GM21447 (cell line): ENCODE data around the gene SRP72.
"Not testable (repeated sequence)": the region's sequence is repeated elsewhere in the genome, so short reads cannot be mapped to it uniquely, and the experiment has no call there.

Source experiments
- ATAC-seq: cut with Tn5 transposase; IDR thresholded peaks from one replicate; pipeline ENCODE4 v1.9.1; 2021; ENCODE audit not compliant: unreplicated experiment

Gene SRP72

DNA sequence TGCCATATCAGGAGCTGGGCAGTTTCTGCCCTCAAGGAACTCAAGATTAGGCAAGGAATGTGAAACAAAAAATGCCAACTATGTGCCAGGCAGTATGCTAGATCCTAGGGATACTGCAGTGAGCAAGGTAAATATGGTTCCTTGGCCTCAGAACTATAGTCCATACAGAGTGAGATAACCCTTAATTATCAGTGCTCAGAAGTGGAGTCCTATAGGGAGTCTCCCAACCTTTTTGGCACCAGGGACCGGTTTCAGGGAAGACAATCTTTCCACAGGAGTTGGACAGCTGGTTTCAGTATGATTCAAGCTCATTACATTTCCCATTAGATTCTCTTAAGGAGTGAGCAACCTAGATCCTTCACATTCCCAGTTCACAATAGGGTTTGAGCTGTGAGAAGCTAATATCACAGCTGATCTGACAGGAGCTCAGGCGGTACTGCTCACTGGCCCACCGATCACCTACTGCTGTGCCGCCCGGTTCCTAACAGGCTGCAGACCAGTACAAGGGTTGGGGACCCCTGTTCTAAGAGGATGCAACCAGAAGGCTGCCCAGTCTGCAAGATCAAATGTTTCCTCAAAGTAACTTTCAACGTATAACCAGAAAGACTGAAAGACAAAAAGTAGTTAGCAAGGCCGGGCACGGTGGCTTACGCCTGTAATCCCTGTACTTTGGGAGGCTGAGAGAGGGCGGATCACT is 1.7 kb upstream of the SRP72 start:
- no peak for ATAC-seq

DNA sequence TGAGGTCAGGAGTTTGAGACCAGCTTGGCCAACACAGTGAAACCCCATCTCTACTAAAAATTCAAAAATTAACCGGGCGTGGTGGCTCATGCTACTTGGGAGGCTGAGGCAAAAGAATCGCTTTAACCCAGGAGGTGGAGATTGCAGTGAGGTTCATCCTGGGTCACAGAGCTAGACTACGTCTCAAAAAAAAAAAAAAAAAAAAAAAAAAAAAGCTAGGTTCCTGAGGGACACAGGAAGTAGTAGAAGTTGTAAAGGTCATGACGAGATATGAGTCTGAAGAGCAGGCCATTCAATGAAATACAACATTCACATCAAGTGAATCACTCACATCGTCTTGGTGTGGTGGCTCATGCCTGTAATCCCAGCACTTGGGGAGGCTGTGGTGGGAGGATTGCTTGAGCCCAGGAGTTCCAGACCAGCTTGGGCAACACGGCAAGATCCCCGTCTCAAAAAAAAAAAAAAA is 1.1 kb upstream of the SRP72 start:
- ATAC-seq: not testable (repeated sequence)

DNA sequence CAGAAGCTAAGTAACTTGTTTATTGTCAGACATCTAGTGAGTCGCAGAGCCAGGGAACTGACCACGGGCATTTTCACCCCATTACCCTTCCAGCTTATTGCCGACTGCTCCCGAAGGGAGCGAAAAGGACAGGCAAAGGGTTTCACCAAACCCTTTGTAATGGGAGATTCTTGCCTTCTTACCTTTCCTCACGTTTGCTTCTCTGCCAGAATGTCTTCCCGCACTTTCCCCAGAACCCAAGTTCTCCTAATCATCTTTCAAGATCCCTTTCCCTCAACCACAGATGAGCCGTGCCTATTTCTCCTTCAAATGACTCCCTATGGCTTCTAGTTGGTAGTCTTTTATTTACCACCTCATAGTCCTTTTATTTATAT is 520 bp upstream of the SRP72 start:
- no peak for ATAC-seq

DNA sequence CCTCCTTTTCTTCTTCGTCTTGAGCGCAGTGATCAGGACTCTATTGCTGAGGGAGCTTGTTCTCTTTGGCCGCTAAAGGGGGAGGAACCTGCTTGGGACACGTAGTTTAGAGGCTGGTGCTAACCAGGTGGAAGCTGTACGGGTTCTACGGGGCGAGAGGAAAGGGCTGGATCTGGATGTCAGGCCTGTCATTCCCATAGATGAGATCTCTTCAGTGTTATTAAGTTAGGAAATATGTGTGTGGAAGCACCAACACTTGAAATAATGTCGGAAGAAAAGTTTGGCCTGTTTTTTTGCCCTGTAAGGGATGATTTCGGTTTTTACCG is 643 bp downstream of the SRP72 start:
- peak; percentile 58 for ATAC-seq

DNA sequence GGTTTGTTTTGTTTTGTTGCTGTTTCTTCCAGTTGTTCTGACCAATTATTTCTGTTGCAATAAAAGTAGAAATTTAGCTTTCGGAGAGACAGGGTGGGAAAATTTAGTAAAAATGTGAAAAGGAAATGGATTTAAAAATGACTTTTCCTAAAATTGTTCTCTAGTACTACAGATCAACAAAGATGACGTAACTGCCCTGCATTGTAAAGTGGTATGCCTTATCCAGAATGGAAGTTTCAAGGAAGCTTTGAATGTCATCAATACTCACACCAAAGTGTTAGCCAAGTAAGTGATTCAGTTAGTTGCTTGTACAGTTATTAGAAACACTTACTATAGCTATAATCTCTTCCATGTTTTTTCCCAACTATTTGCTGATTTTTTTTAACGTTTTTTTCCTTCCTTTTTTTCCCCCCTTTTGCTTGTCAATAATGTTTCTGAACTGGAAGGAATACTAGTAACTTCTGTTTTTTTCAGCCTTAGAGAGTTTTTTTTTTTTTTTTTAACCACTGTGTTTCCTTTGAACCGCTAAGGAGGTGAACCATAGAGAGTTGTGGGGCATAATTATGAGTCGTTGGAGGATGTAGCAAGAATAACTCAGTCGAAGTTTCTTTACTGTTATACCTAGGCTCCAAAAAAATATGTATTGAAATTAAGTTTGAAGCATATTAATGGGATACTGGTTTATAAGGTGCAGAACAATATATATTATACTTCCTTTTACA is 2.2 kb downstream of the SRP72 start:
- ATAC-seq: no peak

DNA sequence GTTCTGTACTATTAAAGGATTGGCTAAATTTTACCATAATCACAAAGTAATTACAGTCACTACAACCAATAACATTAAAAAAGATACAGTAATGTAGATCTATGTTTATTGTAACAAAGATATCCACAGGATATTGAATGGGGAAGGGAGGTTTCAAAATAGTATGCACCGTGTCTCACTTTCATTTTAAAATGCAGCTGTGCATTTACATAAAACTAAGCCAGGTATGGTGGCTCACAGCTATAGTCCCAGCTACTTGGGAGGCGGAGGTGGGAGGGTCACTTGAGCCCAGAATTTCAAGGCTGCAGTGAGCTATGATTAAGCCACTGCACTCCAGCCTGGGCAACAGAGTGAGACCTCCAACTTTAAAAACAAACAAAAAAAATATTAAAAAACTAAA is 8.5 kb downstream of the SRP72 start:
- ATAC-seq: peak; percentile 94

DNA sequence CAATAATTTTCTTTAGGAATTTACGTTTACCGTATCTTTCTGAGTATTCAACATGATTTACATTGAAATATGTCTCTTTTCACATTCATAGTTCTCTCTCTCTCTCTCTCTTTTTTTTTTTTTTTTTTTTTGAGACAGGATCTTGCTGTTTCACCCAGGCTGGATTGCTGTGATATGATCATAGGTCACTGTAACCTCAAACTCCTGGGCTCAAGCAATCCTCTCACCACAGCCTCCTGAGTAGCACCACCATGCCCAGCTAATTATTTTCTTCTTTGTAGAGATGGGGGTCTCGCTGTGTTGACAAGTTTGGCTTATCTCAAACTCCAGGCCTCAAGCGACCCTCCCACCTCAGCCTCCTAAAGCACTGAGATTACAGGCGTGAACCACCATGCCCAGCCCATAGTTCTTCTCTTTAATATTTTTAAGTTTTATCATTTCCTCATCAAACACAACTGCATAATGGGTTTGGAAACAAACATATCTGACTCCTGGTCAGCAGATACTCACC is 9.8 kb downstream of the SRP72 start:
- ATAC-seq: no peak

DNA sequence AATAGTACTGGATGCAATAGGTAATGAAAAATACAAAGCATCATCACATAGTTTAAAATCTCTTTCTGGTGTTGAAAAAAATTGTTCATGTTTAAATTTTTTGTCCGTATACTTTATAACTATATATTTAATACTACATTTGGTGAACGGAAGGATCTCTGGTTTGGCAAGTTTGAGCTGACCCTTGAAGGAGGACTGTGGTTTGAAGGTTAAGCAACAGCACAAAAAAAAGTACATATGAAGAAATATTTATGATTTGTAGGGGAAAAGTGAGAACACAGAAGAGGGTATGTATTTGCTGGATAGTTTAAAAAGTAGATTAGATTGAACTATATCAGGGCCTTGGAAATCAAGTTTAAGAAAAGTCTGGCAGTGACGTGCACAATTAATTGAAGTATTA is 13.3 kb downstream of the SRP72 start:
- ATAC-seq: no peak

DNA sequence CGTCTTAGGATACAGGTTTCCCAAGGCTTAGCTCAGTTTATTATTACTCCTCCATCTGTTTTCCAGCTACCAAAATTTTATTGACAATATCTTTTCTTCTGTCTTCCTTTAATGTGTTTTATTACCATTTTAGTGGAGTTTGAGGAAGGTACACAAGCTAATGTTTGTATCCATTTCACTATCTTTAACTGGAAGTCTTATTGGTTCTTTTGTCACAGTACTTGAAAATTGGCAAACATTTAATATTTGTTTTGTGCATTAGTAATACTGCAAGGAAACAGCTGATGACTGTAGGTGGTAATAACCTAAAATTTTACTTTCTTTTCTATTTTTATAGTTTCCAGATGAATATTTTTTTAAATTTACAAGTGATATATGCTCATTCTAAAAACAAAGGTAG is 28.8 kb downstream of the SRP72 start:
- no peak for ATAC-seq

DNA sequence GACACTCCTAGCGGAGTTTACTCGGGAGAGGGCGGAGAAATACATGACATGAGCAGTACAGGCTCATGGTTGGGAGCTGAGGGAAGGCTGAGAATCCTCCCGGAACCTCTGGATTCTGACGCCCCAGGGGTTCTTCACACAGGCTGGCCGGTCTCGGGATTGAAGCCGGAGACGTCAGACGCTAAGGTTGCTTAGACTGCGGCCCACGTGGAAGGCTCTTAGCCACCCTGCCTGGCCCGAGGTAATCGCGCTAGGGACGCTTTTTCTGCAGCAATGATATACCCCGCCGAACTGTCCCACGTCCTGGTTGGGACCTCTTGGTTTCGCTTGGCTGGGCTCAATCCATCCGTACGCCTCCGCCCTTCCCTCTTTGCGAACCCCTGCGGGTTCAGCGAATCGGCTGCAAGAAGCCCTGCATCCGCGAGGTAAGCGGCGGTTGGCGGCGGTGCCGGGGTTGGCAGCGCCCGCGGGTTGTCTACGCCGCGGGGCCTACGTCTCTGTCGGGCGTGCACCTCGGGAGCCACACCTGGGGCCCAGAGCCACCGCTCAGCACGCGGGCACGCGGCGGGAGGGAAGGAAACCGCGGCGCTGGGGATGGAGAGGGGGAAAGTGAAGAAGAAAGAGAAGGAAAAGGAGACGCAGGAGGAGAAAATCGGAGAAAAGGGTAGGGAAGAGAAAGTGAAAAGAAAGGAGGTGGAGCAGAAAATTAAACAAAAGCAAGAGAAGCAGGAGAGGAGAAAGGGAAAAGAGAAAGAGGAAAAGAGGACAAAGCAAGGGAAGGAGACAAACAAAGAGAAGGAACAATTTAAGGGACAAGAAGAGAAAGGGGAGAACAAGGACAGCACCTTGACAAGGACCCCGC is 38.1 kb downstream of the SRP72 start, which contains the start of gene ARL9:
TSS of gene ARL9 (plus strand) at position 523 of the 862 bp plus-strand sequence. CDS start at position 595, 72 bp downstream.
- ATAC-seq: peak; percentile 62

DNA sequence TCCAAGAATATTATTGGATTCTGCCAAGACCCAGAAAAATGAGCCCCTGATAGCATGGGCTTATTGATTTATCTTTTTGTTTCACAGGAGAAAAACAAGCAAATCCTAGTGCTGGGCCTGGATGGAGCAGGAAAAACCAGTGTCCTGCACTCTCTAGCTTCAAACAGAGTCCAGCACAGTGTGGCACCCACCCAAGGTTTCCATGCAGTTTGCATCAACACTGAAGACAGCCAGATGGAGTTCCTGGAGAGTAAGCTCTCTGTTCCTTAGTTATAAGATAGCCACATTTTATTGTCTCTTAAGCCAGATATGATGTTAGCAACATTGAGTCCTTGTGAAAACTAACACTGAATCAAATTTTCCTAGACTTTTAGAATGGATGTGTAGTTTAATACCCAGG is 43.7 kb downstream of the SRP72 start:
- no peak for ATAC-seq

DNA sequence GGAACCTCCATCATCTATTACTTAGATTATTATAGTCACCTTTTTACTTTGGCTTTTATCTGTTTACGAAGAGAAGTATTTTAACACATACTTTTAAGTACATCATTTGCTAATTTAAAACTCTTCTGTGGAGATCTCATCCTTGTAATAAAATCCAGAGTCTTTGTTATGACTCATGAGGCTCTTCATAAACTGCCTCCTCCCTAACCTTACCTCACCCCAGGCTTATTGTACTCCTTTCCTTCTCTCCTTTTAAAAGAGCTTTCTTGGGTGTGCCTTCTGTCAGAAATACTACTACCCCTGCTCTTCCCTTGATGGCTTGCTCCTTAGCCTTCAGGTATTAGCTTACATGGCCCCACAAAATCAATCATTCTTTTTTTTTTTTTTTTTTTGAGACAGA is 44.7 kb downstream of the SRP72 start:
- ATAC-seq: no peak

DNA sequence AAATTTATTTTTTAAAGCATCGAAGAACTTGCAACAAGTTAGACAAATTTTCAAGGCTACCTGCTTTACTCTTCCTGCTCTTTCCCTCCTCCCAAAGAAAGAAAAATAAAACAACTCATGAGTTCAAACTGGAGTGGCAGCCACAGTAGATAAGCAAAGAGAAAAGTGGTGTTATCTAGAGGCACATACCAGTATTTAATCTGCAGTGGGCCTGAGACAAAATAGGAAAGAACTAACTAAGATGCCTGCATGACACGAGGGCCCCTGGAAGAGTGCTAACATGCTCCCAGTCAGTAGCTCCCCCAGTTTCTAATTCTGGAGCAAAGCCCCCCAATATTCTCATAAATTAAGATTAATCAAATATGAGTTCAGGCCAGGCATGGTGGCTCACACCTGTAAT is 46.1 kb downstream of the SRP72 start:
- ATAC-seq: no peak

DNA sequence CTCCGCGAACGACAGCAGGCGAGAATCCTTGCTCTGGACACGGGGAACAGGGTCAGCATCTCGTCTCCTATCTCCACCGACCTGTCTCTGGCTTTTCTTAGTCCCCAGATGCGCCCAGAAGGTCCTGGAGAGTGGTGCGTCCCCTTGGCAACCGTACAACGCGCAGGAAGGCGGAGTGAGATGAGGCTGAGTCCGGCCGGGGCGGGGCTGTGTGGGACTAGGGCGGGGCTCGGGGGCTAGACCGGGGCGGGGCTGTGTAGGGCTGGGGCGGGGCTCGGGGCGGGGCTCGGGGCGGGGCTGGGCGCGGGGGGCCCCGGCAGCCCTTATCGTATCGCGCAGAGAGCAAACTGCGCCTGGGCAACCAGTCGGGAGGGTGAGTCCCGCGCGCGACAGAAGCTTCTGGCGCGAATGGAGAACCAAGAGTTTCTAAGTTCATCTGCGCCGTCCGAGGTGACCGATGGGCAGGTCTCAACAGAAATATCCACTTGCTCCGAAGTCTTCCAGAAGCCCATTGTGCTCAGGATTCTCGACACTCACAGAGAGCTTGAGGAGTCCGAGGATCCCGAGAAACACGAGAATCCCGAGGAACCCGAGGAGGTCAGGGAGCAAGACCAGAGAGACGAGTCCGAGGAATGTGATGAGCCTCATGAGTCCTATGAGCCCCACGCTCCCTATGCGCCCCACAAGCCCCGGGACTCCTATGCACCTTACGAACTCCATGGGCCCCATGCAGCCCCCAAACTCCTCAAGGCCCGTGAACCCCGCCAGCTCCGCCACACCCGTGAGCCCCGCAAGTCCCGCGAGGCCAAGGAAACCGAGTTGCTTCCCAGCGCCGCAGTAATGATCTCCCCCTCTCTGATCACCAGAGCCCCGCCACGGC is 63.1 kb downstream of the SRP72 start:
- peak; percentile 98 for ATAC-seq

DNA sequence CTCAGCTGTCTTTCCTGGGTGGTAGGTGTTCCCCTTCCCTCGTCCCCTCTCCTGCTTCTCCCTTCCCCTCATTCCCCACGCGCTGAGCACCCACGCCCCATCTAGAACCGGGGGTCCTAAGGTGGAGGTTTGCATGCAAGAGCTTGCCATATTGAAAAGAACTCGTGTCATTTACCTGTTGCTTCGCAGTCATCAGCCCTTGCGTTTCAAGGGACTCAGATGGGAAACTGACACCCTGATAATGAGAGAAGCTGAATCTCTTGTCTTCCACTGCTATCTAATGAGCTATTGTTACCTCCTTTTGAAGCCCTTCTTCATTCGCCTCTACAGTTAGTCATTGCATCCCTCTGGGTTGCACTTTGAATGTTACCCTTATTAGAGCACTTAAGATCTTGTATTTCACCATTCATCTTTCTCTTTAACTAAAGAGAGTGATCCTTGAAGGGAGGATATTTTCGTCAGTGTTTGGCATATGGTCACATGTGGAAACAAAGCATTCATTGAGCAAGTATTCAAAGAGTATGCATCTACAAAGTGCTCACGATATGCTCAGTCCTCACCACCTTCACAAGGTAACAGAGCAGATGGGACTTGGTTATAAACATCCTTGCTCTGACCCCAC is 63.8 kb downstream of the SRP72 start:
- no peak for ATAC-seq

DNA sequence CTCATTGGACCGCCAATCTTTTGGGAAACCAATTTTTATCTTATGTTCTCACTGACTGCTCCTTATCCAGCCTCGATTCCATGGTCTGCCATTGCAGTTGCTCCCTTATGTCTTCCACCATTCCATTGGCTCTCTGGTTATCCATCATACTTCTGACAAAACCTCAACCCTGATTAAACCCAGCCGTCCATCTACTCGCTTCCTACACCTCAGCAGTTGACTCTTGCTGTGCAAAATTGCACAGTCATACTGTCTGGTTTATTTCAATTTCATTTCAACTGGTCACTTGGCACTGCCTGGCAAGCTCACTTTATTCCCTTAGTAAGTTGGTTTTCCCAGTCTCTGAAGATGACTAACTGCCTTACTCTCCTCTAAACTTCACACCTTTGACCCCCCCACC is 64.4 kb downstream of the SRP72 start:
- ATAC-seq: no peak

DNA sequence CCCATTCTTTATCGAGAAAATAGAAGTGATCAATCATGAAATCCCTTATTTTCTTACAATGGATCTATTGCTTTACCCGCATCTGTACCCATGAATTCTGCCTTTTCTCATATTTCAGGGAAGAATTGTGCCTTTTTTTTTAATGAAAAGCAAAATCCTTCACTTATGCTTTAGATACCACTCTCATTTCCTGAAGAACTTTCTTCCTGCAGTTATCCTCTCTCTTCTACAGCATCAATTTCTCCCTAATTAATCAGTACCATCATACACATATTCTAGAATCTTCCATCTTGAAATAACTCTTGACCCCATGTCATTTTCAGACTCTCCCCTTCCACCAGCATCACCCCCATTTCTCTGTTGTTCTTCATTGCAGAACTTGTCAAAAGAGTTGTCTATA is 64.8 kb downstream of the SRP72 start:
- no peak for ATAC-seq

DNA sequence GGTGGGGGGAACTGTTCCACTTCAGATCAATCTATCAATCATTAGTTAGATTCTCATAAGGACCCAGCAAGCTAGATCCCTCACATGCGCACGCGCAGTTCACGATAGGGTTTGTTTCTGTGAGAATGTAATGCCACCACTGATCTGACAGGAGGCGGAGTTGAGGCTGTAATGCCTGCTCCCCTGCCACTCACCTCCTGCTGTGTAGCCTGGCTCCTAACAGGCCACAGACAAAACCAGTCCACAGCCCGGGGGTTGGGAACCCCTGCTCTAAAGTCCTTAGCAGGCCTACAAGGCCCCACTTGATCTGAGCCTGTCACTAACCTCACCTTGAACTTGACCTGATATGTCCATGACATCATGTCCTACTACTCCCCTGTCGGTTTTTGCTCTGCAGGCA is 68.5 kb downstream of the SRP72 start:
- ATAC-seq: no peak

DNA sequence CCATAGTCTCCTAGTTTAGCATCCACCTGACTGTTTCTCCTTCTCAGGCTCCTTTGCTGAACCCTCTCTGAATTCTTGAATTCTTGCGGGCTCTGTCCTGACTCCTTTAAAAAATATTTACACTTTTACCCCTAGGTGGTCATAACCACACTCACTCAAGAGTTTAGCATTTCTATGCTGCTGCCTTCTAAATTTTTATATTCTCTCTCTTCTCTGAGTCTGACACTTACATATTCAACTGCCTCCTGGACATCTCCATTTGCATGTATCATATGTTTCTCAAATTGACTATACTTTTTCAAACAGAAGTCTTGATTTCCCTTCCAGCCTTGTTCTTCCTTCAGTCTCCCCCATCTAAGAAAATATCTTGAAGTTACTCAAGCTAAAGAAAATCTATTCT is 69.7 kb downstream of the SRP72 start:
- ATAC-seq: no peak

DNA sequence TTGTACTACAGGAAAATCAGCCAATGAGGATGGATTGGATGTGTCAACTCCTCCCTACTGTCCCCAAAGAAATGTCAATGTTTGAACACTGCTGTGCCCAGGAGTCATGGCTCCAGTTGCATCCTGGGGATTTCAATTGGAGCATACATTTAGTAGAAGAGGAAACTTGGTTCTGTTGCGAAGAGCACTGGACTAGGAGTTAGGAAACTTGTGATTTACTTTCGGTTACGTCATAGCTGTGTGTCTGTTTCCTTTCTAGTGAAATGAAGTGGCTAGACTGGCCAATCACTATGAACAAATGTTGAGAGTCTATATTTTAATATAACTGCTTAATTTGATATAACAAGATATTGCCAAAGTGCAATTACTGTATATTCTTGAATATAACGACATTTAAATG is 73.4 kb downstream of the SRP72 start:
- no peak for ATAC-seq
